GM23248 (cell line): Measurements from ENCODE around the gene MYH11. TPM values are rescaled to one million over a fixed set of nuclear protein-coding genes. Genes with fewer than 3 reads are reported as not detected.

ENCODE experiments used
- DNase-seq: peaks from one replicate; pipeline ENCODE4 v3.0.0-alpha.2; 2015
- H2AFZ ChIP-seq: fragments of 200-600 bp; sonication (generic); 2 replicates; pipeline ENCODE4 v1.6.1; 2016; ENCODE audit warnings: antibody characterized with exemption
- H3F3A ChIP-seq: fragments of 200-600 bp; sonication (generic); 2 replicates; pipeline ENCODE4 v1.6.1; 2016; ENCODE audit warnings: mild to moderate bottlenecking, antibody characterized with exemption, mixed run types; ENCODE audit not compliant: insufficient read depth
- H3K27ac ChIP-seq: fragments of 200-600 bp; sonication (generic); 2 replicates; pipeline ENCODE4 v1.5.1; 2016; ENCODE audit warnings: mild to moderate bottlenecking
- H3K27me3 ChIP-seq: fragments of 200-600 bp; sonication (generic); replicated peaks from 2 replicates; pipeline ENCODE4 v1.6.1; 2016; ENCODE audit warnings: mild to moderate bottlenecking; ENCODE audit not compliant: insufficient read depth
- H3K36me3 ChIP-seq: fragments of 200-600 bp; sonication (generic); 2 replicates; pipeline ENCODE4 v1.6.1; 2016; ENCODE audit warnings: low read depth, mild to moderate bottlenecking
- H3K4me1 ChIP-seq: fragments of 200-600 bp; sonication (generic); 2 replicates; pipeline ENCODE4 v1.6.1; 2016; ENCODE audit warnings: mild to moderate bottlenecking; ENCODE audit not compliant: insufficient read depth
- H3K4me2 ChIP-seq: fragments of 200-600 bp; sonication (generic); one replicate; pipeline ENCODE4 v1.6.1; 2016; ENCODE audit warnings: mild to moderate bottlenecking; ENCODE audit not compliant: unreplicated experiment
- H3K4me3 ChIP-seq: fragments of 200-600 bp; sonication (generic); 2 replicates; pipeline ENCODE4 v1.5.1; 2016; ENCODE audit warnings: mild to moderate bottlenecking
- H3K79me2 ChIP-seq: fragments of 200-600 bp; sonication (generic); 2 replicates; pipeline ENCODE4 v1.6.1; 2016; ENCODE audit warnings: mild to moderate bottlenecking; ENCODE audit not compliant: insufficient read depth
- H3K9ac ChIP-seq: fragments of 200-600 bp; sonication (generic); 2 replicates; pipeline ENCODE4 v1.6.1; 2016; ENCODE audit warnings: mild to moderate bottlenecking
- H3K9me2 ChIP-seq: fragments of 200-600 bp; sonication (generic); 2 replicates; pipeline ENCODE4 v1.6.1; 2016; ENCODE audit warnings: mixed run types, mild to moderate bottlenecking, moderate library complexity; ENCODE audit not compliant: insufficient read depth
- H3K9me3 ChIP-seq: fragments of 200-600 bp; sonication (generic); one replicate; pipeline ENCODE4 v1.6.1; 2017; ENCODE audit warnings: low read depth
- H4K20me1 ChIP-seq: fragments of 200-600 bp; sonication (generic); 2 replicates; pipeline ENCODE4 v1.6.0; 2016; ENCODE audit not compliant: insufficient read depth
- EZH2 ChIP-seq: fragments of 200-600 bp; sonication (generic); IDR thresholded peaks from 2 replicates; pipeline ENCODE4 v1.6.1; 2018; ENCODE audit warnings: antibody characterized with exemption, mild to moderate bottlenecking; ENCODE audit not compliant: insufficient read depth, poor library complexity, severe bottlenecking
- EZH2phosphoT487 ChIP-seq: fragments of 200-600 bp; sonication (generic); IDR thresholded peaks from 2 replicates; pipeline ENCODE4 v1.6.1; 2018; ENCODE audit warnings: antibody characterized with exemption, moderate library complexity, mild to moderate bottlenecking, low read depth; ENCODE audit not compliant: insufficient read depth
- WGBS, 2 experiments: methylation state at CpG; one replicate each; pipeline ENCODE4 v1.1.6; 2015 to 2017; ENCODE audit warnings: low lambda C conversion rate in 2 of 2, low coverage in 1 of 2; ENCODE audit errors: missing lambda C conversion rate in 2 of 2; 5-methylcytosine and 5-hydroxymethylcytosine counted together
- in situ Hi-C: fragments of 300-500 bp; cut with MboI; formaldehyde crosslinking; loops from 2 replicates; pipeline ENCODE4 v1.15.0; 2020
- polyA plus RNA-seq: library from polyadenylated mRNA; unstranded; fragments of >200 nt; fragmentation: Nextera tagmentation; extraction: Ambion mirVana; gene quantifications from 2 replicates; pipeline ENCODE4 v1.2.1, GENCODE V29; 2016
- total RNA-seq: library from RNA; depleted of rRNA; stranded (reverse); fragments of >200 nt; shearing (Covaris generic); gene quantifications from 2 replicates; pipeline ENCODE4 v1.2.3, GENCODE V29; 2014

Gene MYH11
- total and polyA plus RNA-seq, 2 experiments from 2014 or later = 0.79 TPM; not detected in 1

GRCh38 chr16:15726715-15727114, 130.1 kb downstream of the MYH11 start:
- Histone ChIP-seq H3K9me3 (no peaks in the 10 kb centered on the region), H3K27me3 (no peaks in the 10 kb centered on the region), H3K36me3 (no peaks in the 10 kb centered on the region), H3K9me2 (no peaks in the 10 kb centered on the region), H3K4me1 (no peaks in the 10 kb centered on the region), H2AFZ (no peak overlapping the region), H3K4me3 (no peak overlapping the region), H3K79me2 (no peaks in the 10 kb centered on the region), H3K4me2 (no peak overlapping the region), H4K20me1 (no peaks in the 10 kb centered on the region), H3F3A (no peaks in the 10 kb centered on the region), H3K27ac (no peak overlapping the region), H3K9ac (no peak overlapping the region)
- in situ Hi-C loops = no loop called here
- no peak for DNase-seq
- WGBS, 2 experiments = 94 to 95% methylated on average over 16 to 18 of the region's 18 CpGs
- TF ChIP-seq EZH2 (no peak), EZH2phosphoT487 (no peak)

DNA sequence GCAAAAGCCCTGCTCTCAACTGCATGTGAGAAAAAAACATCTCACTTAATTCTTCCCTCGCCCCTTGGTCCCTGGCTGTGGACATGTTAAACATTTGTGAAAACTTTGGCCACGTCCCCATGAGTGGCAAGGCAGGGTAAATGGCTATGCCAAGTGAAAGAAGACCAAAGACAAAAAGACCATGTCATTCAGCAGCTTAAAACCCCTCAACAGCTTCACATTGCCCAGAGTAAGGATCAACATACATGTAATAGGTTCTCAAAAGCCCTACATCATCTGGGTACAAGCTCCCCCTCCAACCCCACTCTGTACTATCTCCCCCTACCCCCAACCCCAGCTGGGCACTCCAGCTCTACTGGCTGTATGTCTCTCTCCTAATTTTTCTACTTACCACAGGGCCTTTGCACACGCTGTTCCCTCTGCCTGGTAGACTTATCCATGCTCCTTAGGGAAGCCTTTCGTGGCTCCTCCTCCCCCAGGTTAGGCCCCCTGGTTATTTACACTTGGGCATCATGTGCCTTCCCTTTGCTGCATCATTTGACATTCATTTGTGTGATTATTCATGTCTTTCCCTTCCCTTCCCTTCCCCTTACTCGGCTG, 131.1 kb downstream of the MYH11 start:
- Histone ChIP-seq H3K4me1 (no peaks in the 10 kb centered on the region), H3K36me3 (no peaks in the 10 kb centered on the region), H3F3A (no peaks in the 10 kb centered on the region), H3K9me3 (no peaks in the 10 kb centered on the region), H3K79me2 (no peaks in the 10 kb centered on the region), H3K27me3 (no peaks in the 10 kb centered on the region), H3K27ac (no peak overlapping the region), H3K9ac (no peak overlapping the region), H3K4me3 (no peak overlapping the region), H2AFZ (no peak overlapping the region), H3K9me2 (no peaks in the 10 kb centered on the region), H3K4me2 (no peak overlapping the region), H4K20me1 (no peaks in the 10 kb centered on the region)
- no peak for DNase-seq
- TF ChIP-seq EZH2 = no peak
- no peak for TF ChIP-seq EZH2phosphoT487
- in situ Hi-C loops = no loop called here
- 95 to 98% methylated on average over 5 of the region's 5 CpGs for WGBS, 2 experiments

- TF ChIP-seq EZH2 = no peak
- TF ChIP-seq EZH2phosphoT487 = no peak
- 90 to 91% methylated on average over 7 of the region's 7 CpGs for WGBS, 2 experiments
- no peaks in the 10 kb centered on the region for H3K36me3 ChIP-seq
These were observed 133.0 kb downstream of the MYH11 start for GRCh38 chr16:15723808-15724207.

GRCh38 chr16:15721018-15721417, 135.8 kb downstream of the MYH11 start:
- Histone ChIP-seq H3K79me2 (no peaks in the 10 kb centered on the region), H3K4me1 (no peaks in the 10 kb centered on the region), H4K20me1 (no peaks in the 10 kb centered on the region), H3F3A (no peaks in the 10 kb centered on the region), H3K36me3 (no peaks in the 10 kb centered on the region), H3K9ac (no peak overlapping the region), H3K27ac (no peak overlapping the region), H3K9me2 (no peaks in the 10 kb centered on the region), H3K4me3 (no peak overlapping the region), H2AFZ (no peak overlapping the region), H3K27me3 (no peaks in the 10 kb centered on the region), H3K9me3 (no peaks in the 10 kb centered on the region), H3K4me2 (no peak overlapping the region)
- no peak for DNase-seq
- in situ Hi-C loops = no loop called here
- 91 to 97% methylated on average over 14 of the region's 14 CpGs for WGBS, 2 experiments
- no peak for TF ChIP-seq EZH2phosphoT487
- no peak for TF ChIP-seq EZH2

More at GRCh38 chr16:15723808-15724207, 133.0 kb downstream of the MYH11 start:
- no peak overlapping the region for H2AFZ ChIP-seq
- H3K9ac ChIP-seq = no peak overlapping the region
- no peaks in the 10 kb centered on the region for H3K9me3 ChIP-seq
- H4K20me1 ChIP-seq = no peaks in the 10 kb centered on the region
- no peak for DNase-seq
- no peak overlapping the region for H3K4me2 ChIP-seq
- H3K4me3 ChIP-seq = no peak overlapping the region
- no peak overlapping the region for H3K27ac ChIP-seq
- H3K9me2 ChIP-seq = no peaks in the 10 kb centered on the region
- no peaks in the 10 kb centered on the region for H3F3A ChIP-seq
- H3K27me3 ChIP-seq = no peaks in the 10 kb centered on the region
- in situ Hi-C loops = no loop called here
- no peaks in the 10 kb centered on the region for H3K4me1 ChIP-seq
- H3K79me2 ChIP-seq = no peaks in the 10 kb centered on the region
